ENCODE data around the gene EFCAB3.
"Not testable (repeated sequence)": the region's sequence is repeated elsewhere in the genome, so short reads cannot be mapped to it uniquely, and the experiment has no call there.

The EFCAB3 gene

GRCh38 chr17:62380253-62380652 is at the start of gene EFCAB3:
EFCAB3 (plus strand) TSS chr17:62380553; CDS start chr17:62382980, 2,427 bp downstream.
- DNase-seq, result no peak

- no peak for DNase-seq
These were observed 43.8 kb upstream of the EFCAB3 start for GRCh38 chr17:62336527-62336926.

GRCh38 chr17:62343764-62344270 is 36.5 kb upstream of the EFCAB3 start:
- DNase-seq, result no peak

GRCh38 chr17:62351176-62351575 is 29.2 kb upstream of the EFCAB3 start:
- no peak for DNase-seq

GRCh38 chr17:62366191-62366590 is 14.2 kb upstream of the EFCAB3 start:
- no peak for DNase-seq

GRCh38 chr17:62381561-62381960 is 1.2 kb downstream of the EFCAB3 start:
- no peak for DNase-seq

DNA sequence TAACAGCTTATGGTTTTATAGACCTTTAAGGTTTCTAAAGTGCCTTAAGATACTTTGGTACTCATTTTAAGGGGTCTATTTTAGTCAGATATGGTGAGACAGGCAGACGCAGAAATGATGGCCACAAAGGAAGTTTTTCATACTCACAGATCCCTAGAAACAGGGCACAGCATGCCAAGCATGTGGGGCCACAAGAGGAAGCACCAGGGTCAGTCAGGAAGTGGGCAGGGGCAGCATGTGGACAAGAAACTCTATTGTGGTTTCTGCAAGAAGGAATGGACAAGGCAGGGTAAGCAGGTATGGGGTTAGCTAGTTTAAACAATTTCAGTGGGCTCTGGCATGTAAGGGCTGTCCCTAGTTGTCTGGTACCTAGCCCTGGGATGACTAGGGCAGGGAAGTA is 8.5 kb downstream of the EFCAB3 start:
- DNase-seq, result no peak

DNA sequence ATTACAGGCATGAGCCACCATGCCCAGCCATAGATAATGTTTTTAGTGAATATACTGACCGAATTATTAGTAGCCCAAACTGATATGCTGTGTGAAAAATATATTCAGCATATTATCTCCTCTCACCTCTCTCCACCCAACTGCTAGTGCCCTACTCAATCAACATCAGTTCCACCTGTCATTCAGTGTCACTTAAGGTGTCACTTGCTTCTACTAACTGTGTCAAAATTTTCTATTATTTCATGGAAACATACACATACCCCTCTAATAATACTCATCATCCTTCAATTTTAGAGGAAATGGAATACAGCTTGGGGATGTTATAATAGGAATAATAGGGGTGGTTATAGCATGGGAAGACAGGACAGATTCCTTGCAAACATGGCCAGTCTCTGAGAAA is 12.6 kb downstream of the EFCAB3 start:
- DNase-seq, result no peak

- no peak for DNase-seq
These were observed 18.5 kb downstream of the EFCAB3 start for GRCh38 chr17:62398891-62399290.

- DNase-seq, result no peak
These were observed 25.1 kb downstream of the EFCAB3 start for GRCh38 chr17:62405451-62405850.

- DNase-seq, result not testable (repeated sequence)
These were observed 32.7 kb downstream of the EFCAB3 start for GRCh38 chr17:62413090-62413489.

GRCh38 chr17:62423647-62424461 is 43.5 kb downstream of the EFCAB3 start, which contains the start of gene METTL2A:
METTL2A (plus strand) TSS chr17:62423897; CDS start chr17:62423903, 6 bp downstream.
- DNase-seq, result peak; percentile 89

DNA sequence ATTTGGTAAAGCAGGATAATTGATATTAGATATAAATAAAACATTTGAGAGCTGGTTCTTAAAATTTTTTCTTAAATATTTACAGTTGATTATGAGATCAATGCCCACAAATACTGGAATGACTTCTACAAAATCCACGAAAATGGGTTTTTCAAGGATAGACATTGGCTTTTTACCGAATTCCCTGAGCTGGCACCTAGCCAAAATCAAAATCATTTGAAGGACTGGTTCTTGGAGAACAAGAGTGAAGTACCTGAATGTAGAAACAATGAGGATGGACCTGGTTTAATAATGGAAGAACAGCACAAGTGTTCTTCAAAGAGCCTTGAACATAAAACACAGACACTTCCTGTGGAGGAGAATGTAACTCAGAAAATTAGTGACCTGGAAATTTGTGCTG is 45.9 kb downstream of the EFCAB3 start:
- not testable (repeated sequence) for DNase-seq

DNA sequence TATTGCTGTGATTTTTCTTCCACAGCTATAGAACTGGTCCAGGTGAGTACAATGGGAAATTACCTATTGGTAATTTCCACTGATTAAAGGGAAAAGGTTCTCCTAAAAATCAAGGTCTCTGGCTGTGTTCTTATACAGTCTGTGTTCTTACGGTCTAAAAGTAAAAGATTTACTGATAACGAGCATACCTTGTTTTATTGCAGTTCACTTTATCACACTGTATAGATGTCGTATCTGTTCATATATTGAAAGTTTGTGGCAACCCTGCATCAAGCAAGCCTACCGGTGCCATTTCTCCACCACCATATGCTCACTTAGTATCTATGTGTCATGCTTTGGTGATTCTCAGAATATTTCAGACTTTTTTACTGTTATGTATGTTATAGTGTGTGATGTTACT is 54.9 kb downstream of the EFCAB3 start:
- DNase-seq, result not testable (repeated sequence)

- DNase-seq, result not testable (repeated sequence)
These were observed 60.8 kb downstream of the EFCAB3 start for GRCh38 chr17:62441181-62441580.

DNA sequence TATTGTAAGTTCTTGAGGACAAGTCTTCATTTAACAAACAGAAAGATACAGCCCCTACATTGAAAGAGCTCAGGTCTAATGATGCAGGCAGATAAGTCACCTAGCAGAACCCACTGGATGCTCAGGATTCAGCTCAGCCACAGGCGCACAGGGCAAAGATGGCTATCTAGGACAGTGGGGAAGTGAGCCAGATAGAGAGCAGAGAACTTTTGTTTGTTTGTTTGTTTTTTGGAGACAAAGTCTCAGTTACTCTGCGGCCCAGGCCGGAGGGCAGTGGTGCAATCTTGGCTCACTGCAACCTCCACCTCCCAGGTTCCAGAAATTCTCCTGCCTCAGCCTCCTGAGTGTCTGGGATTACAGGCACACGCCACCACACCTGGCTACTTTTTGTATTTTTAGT is 63.7 kb downstream of the EFCAB3 start:
- no peak for DNase-seq

- not testable (repeated sequence) for DNase-seq
These were observed 65.4 kb downstream of the EFCAB3 start for GRCh38 chr17:62445791-62446190.

- not testable (repeated sequence) for DNase-seq
These were observed 71.8 kb downstream of the EFCAB3 start for GRCh38 chr17:62452195-62452594.

- DNase-seq, result not testable (repeated sequence)
These were observed 72.7 kb downstream of the EFCAB3 start for GRCh38 chr17:62453041-62453440.

DNA sequence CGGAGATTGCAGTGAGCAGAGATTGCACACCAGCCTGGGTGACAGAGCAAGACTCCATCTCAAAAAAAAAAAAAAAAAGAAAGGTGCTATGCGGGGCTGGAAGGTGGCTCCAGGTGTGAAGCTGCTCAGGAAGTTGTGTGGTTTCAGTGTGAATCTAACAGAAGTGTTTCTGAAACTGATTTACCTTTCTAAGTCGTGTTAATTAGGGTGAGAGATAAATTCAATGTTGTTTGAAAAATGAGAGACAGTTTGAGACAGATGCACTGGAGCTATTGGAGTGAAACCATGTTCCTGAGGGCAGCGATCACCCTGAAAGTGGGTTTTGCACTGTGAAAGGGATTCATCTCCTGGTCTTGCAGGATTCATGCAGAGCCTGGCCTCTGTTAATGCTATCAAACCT is 73.3 kb downstream of the EFCAB3 start:
- not testable (repeated sequence) for DNase-seq

GRCh38 chr17:62454111-62454510 is 73.8 kb downstream of the EFCAB3 start:
- DNase-seq, result not testable (repeated sequence)

DNA sequence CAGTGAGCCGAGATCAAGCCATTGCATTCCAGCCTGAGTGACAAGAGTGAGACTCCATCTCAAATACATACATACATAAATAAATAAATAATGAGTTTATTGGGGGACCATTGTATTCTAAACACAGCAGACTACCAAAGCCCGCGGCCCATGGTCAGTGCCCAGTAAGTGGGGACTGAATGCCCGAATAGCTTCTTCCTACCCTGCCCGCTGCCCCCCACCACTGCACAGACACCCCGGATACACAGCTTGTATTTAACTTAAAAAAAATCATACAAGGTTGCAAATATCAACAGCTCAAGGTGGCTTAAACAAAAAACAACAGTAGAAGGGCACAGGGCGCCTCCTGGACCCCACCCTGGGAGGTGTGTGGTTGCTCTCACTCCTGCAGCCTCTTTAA is 75.7 kb downstream of the EFCAB3 start:
- DNase-seq, result no peak

DNA sequence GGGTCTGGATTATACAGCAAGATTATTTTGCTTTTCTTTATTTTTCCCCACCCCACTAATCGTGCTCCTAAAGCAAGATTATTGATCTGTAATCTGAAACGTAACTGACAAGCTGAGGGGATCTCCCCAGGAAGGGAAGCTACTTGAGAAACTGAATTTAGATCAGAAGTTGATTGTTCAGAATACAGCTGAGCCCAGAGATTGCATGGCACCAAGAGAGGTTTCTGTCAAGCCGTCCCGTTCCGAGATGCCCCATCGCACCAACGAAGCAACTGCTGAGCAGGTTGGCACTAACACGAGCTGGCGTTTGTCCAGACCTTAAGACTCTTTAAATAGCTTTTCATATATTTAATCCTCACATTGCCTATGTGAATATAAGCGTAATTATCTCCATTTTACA is 78.1 kb downstream of the EFCAB3 start:
- not testable (repeated sequence) for DNase-seq

DNA sequence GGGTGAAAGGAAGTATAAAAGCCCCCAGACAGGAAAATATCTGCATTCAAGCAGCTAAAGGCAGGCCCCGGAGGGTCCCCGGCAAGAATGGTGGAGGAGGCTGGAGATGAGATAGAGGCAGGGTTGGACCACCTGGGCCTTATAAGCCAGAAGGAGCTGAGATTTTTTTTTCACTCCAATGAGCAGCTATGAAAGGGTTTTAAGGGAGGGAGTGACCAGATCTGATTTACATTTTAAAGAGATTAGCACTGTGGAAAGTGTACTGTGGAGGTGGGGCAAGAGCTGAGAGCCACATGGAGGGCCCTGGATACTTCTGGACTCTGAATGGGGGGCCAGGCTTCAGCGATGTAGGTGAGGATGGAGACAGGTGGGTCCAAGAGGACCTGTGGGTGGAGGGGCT is 84.1 kb downstream of the EFCAB3 start:
- not testable (repeated sequence) for DNase-seq
